CD4-positive, alpha-beta memory T cell (primary cell): ENCODE measurements around the gene ZNRF3. TPM values are rescaled to one million over a fixed set of nuclear protein-coding genes. Genes with fewer than 3 reads are reported as not detected.

Experiments
- CTCF ChIA-PET: fragments of 350-600 bp; sonication (Branson Sonifier 250); formaldehyde crosslinking; loops from one replicate; lab custom pipeline; 2021; ENCODE audit warnings: inconsistent platforms; ENCODE audit not compliant: partially characterized antibody; lab: Charles Lee
- POLR2A ChIA-PET: fragments of 350-600 bp; sonication (Branson Sonifier 250); formaldehyde crosslinking; loops from one replicate; lab custom pipeline; 2021; ENCODE audit not compliant: partially characterized antibody; lab: Charles Lee
- DNase-seq, 5 donors: peaks; one replicate each; pipeline versions ENCODE4 v3.0.0 to v3.0.0-alpha.2; 2020 to 2022; ENCODE audit warnings: mixed read lengths in 1 of 5
- H3K27ac ChIP-seq: one replicate; pipeline ENCODE4 v1.7.0; 2013; ENCODE audit warnings: low read depth, low read length
- H3K27me3 ChIP-seq: 2 replicates; pipeline ENCODE4 v1.7.0; 2013; ENCODE audit warnings: mild to moderate bottlenecking, low read length, moderate library complexity; ENCODE audit not compliant: insufficient read depth
- H3K36me3 ChIP-seq: 2 replicates; pipeline ENCODE4 v1.7.0; 2013; ENCODE audit warnings: mild to moderate bottlenecking, low read length, moderate library complexity; ENCODE audit not compliant: insufficient read depth
- H3K4me1 ChIP-seq: 2 replicates; pipeline ENCODE4 v1.7.0; 2013; ENCODE audit warnings: mild to moderate bottlenecking, low read length, moderate library complexity; ENCODE audit not compliant: insufficient read depth
- H3K4me3 ChIP-seq, 2 donors: one replicate each; pipeline ENCODE4 v1.7.0; 2013; ENCODE audit warnings: low read length in 2 of 2, mild to moderate bottlenecking in 1 of 2
- H3K9me3 ChIP-seq, 2 donors: one replicate each; pipeline ENCODE4 v1.7.0; 2013; ENCODE audit warnings: low read length in 2 of 2, control low read depth in 1 of 2; ENCODE audit not compliant: control insufficient read depth in 1 of 2
- H3K27ac Mint-ChIP-seq, 7 donors: one replicate each; pipeline ENCODE4 v1.8.0; 2020 to 2021; ENCODE audit warnings: mixed read lengths in 7 of 7, mild to moderate bottlenecking in 6 of 7, inconsistent platforms in 3 of 7, moderate library complexity in 3 of 7
- H3K27me3 Mint-ChIP-seq, 2 donors: one replicate each; pipeline ENCODE4 v1.8.0; 2020 to 2021; ENCODE audit warnings: mixed read lengths in 2 of 2
- H3K36me3 Mint-ChIP-seq, 2 donors: one replicate each; pipeline ENCODE4 v1.8.0; 2020 to 2021; ENCODE audit warnings: mixed read lengths in 2 of 2, inconsistent platforms in 1 of 2, mild to moderate bottlenecking in 1 of 2
- H3K4me1 Mint-ChIP-seq, 4 donors: one replicate each; pipeline ENCODE4 v1.8.0; 2020 to 2021; ENCODE audit warnings: mixed read lengths in 4 of 4, mild to moderate bottlenecking in 1 of 4
- H3K4me3 Mint-ChIP-seq, 8 donors: one replicate each; pipeline ENCODE4 v1.8.0; 2020 to 2021; ENCODE audit warnings: mixed read lengths in 8 of 8, mild to moderate bottlenecking in 7 of 8, moderate library complexity in 6 of 8, inconsistent platforms in 3 of 8
- H3K9me3 Mint-ChIP-seq, 8 donors: one replicate each; pipeline ENCODE4 v1.8.0; 2020 to 2021; ENCODE audit warnings: mixed read lengths in 8 of 8, mild to moderate bottlenecking in 5 of 8, inconsistent platforms in 3 of 8, moderate library complexity in 1 of 8
- intact Hi-C: fragments of 100-400 bp; cut with micrococcal nuclease; formaldehyde crosslinking; loops from one replicate; pipeline ENCODE4 v1.15.1; 2023
- polyA plus RNA-seq, 2 donors: library from polyadenylated mRNA; unstranded; fragments of 300-500 nt; fragmentation: Illumina TruSeq; gene quantifications; one replicate each; pipeline ENCODE4 v1.2.3, GENCODE V29; 2021
- total RNA-seq, 2 experiments: library from RNA; stranded (reverse); gene quantifications; one replicate each; pipeline ENCODE4 v1.2.3, GENCODE V29; 2021

Gene ZNRF3
- total and polyA plus RNA-seq, 4 experiments from 2014 or later: 0.11 to 0.89 (median 0.70) TPM; not detected in 1

DNA sequence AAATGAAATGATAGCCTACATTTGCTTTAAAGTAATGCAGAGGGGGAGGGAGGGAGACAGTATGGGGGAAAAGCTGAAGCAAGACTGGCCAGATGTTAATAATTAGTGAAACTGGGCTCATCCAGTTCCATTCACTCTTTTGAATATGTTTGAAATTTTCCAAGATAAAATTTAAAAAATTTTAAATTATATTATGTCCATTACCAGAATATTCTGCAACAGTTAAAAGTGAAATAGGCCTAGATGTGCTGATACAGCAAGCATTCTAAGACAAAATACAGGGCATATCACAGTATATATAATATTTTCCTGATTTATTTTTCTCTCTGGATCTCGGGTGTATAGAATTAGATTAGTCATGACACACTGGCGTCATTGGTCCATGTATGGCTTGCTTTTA, 13.6 kb upstream of the ZNRF3 start:
- ChIA-PET POLR2A (no interaction called here), CTCF (no interaction called here)

DNA sequence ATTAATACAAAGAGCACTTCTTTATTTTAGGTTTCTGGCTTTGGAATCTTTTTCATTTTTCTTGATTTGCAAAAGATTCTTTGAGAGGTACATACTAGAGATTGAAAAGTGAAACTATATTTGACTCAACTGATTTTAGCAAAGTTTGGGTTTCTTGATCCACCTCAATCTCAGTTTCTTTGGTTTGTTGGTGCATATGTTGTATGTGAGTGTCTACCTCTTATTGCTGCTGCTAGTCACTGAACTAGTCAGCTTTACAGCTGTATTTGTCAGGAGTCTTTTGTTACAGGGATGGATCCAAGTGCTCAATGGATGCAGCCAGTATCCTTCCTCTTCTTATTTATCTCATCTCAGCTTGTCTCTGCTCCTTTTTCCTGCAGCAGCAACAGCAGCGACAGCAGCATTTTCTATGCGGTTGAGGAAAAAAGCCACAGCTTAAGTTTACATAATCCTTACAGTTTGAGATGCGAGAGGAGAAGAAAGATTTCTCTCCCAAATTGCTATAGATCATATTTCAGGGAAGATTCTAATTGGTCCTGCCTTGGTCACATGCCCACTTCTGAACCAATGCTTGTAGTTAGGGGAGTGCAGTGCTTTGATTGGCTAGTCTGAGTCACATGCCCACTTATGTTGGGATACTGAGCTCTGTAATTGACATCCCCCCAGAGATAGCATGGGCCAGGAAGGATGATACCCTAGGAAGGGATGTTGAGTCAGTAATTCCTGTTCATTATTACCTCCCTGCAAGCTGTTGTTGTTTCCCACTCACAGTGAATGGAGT, 10.0 kb upstream of the ZNRF3 start:
- ChIA-PET CTCF (no interaction called here), POLR2A (no interaction called here)
- H3K4me1 ChIP-seq: no peaks in the 10 kb centered on the region
- no peak overlapping the region for H3K27ac Mint-ChIP-seq
- no peaks in the 10 kb centered on the region for H3K27me3 Mint-ChIP-seq
- H3K4me3 Mint-ChIP-seq: no peak overlapping the region
- no peak overlapping the region for H3K27ac ChIP-seq
- DNase-seq: no peak
- H3K36me3 Mint-ChIP-seq: no peaks in the 10 kb centered on the region
- no peaks in the 10 kb centered on the region for H3K9me3 ChIP-seq
- H3K36me3 ChIP-seq: no peaks in the 10 kb centered on the region
- intact Hi-C loops: no loop called here
- peaks cover 0 to 9% (median 2%) of the 10 kb centered on the region in 4 donors for H3K4me1 Mint-ChIP-seq
- H3K4me3 ChIP-seq: no peak overlapping the region
- no peaks in the 10 kb centered on the region for H3K27me3 ChIP-seq
- H3K9me3 Mint-ChIP-seq: no peaks in the 10 kb centered on the region

More for the DNA sequence above, 13.6 kb upstream of the ZNRF3 start:
- no peaks in the 10 kb centered on the region for H3K9me3 Mint-ChIP-seq
- Histone ChIP-seq H3K4me1 (no peaks in the 10 kb centered on the region), H3K27me3 (no peaks in the 10 kb centered on the region), H3K27ac (no peak overlapping the region), H3K4me3 (no peak overlapping the region), H3K9me3 (no peaks in the 10 kb centered on the region), H3K36me3 (no peaks in the 10 kb centered on the region)
- no peaks in the 10 kb centered on the region for H3K36me3 Mint-ChIP-seq
- no peak overlapping the region for H3K4me3 Mint-ChIP-seq
- H3K27ac Mint-ChIP-seq: no peak overlapping the region
- H3K4me1 Mint-ChIP-seq: peaks cover 0 to 9% (median 3%) of the 10 kb centered on the region in 4 donors
- intact Hi-C loops: no loop called here
- no peaks in the 10 kb centered on the region for H3K27me3 Mint-ChIP-seq
- DNase-seq: no peak

DNA sequence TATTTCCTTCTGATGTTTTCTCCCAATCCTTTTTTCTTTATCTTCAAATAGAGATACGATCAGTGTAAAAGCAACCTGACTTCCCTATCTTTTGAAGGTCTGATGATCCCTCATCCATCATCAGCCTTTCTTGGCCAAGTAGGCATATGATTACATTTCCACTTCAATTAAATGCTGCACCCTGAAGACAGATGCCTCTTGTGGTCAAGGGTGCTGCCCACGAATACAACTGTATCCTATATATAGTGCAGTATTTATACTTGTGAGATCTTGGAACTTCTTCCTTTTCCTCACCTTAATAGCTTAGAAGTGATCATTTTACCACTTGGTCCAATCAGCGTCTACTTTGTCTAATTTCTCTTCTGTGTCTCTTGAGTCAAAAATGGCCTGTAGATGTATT, 9.3 kb upstream of the ZNRF3 start:
- H3K36me3 Mint-ChIP-seq: no peaks in the 10 kb centered on the region
- Histone ChIP-seq H3K27ac (no peak overlapping the region), H3K9me3 (no peaks in the 10 kb centered on the region), H3K4me1 (no peaks in the 10 kb centered on the region), H3K4me3 (no peak overlapping the region), H3K36me3 (no peaks in the 10 kb centered on the region), H3K27me3 (no peaks in the 10 kb centered on the region)
- H3K4me3 Mint-ChIP-seq: no peak overlapping the region
- H3K27me3 Mint-ChIP-seq: no peaks in the 10 kb centered on the region
- H3K9me3 Mint-ChIP-seq: no peaks in the 10 kb centered on the region
- POLR2A ChIA-PET: no interaction called here
- CTCF ChIA-PET: no interaction called here
- no peak for DNase-seq
- no peak overlapping the region for H3K27ac Mint-ChIP-seq
- H3K4me1 Mint-ChIP-seq: peaks cover 0 to 9% (median 2%) of the 10 kb centered on the region in 4 donors
- intact Hi-C loops: no loop called here

DNA sequence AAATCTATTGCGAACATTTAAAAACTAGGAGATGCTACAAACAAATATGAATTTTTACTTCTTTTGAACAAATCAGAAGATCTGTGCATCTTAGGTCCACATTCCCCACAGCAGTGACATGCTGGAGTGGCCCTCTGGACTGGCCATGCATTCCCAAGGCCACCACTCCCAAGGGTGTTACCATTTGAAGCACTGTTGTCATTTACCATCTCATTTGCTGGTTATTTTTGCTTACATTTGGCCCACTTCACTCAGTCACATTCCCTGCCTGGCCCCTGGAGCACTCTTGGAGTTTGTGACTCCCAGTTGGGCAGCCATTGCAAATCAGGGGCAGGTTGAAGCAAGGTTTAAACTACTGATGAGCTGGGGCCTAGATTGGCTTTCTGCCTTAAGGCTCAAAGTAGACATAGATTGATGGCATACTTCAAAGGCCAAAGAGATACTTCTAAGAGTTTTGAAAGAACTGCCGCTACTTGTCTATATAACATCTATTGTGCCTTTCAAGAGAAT, 8.5 kb upstream of the ZNRF3 start:
- no peak overlapping the region for H3K27ac Mint-ChIP-seq
- no peaks in the 10 kb centered on the region for H3K27me3 Mint-ChIP-seq
- CTCF ChIA-PET: interaction anchor here (1.6 kb wide), 1 partner anchor 18 kb away, joined by 3 read pairs; no protein-coding TSS in a partner anchor
- Histone ChIP-seq H3K36me3 (no peaks in the 10 kb centered on the region), H3K4me3 (no peak overlapping the region), H3K9me3 (no peaks in the 10 kb centered on the region), H3K27me3 (no peaks in the 10 kb centered on the region), H3K27ac (no peak overlapping the region), H3K4me1 (no peaks in the 10 kb centered on the region)
- H3K36me3 Mint-ChIP-seq: no peaks in the 10 kb centered on the region
- H3K4me1 Mint-ChIP-seq: peaks cover 1 to 13% (median 4%) of the 10 kb centered on the region in 4 donors
- no peak overlapping the region for H3K4me3 Mint-ChIP-seq
- intact Hi-C loops: no loop called here
- DNase-seq: no peak
- POLR2A ChIA-PET: no interaction called here
- no peaks in the 10 kb centered on the region for H3K9me3 Mint-ChIP-seq

DNA sequence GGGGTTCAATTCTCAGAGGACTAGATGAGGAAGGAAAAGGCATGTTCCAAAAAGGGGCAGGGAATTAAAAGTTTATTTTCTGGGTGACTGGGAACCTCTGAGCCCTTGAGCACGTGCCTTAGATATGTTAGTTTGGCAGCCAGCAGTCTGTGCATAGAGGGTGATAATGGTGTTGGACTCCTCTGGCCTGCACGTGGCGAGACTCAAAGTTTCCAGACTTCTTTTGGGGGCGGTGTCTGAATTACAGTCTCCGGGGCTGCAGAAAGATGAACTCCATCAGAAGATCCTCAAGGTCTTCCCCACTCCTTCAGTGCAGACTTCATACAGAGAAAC, 861 bp upstream of the ZNRF3 start:
- Histone ChIP-seq H3K9me3 (no peaks in the 10 kb centered on the region), H3K4me3 (peak overlapping the region; percentile 61 to 83), H3K27ac (no peak overlapping the region), H3K27me3 (no peaks in the 10 kb centered on the region), H3K4me1 (peaks cover 15% of the 10 kb centered on the region), H3K36me3 (no peaks in the 10 kb centered on the region)
- ChIA-PET CTCF (interaction anchor here (1.0 to 1.8 kb wide), 3 partner anchors 15 to 183 kb away, joined by 3 to 5 read pairs (median 3); no protein-coding TSS in a partner anchor), POLR2A (interaction anchor here (1.3 to 2.4 kb wide), 4 partner anchors 64 to 190 kb away, joined by 3 to 14 read pairs (median 4); partner anchors contain the start of genes KREMEN1 and XBP1)
- intact Hi-C loops: loop anchor here (2.0 kb wide), 1 partner anchor 964 kb away; the partner anchor contains the start of gene PITPNB
- no peaks in the 10 kb centered on the region for H3K36me3 Mint-ChIP-seq
- peak overlapping the region; percentile 88 to 92 (median 90) for H3K4me3 Mint-ChIP-seq
- no peaks in the 10 kb centered on the region for H3K9me3 Mint-ChIP-seq
- H3K27me3 Mint-ChIP-seq: peaks cover 5 to 7% of the 10 kb centered on the region in 2 donors
- no peak for DNase-seq
- H3K4me1 Mint-ChIP-seq: peaks cover 9 to 32% (median 21%) of the 10 kb centered on the region in 4 donors
- peak overlapping the region; percentile 57 to 87 (median 81) for H3K27ac Mint-ChIP-seq

DNA sequence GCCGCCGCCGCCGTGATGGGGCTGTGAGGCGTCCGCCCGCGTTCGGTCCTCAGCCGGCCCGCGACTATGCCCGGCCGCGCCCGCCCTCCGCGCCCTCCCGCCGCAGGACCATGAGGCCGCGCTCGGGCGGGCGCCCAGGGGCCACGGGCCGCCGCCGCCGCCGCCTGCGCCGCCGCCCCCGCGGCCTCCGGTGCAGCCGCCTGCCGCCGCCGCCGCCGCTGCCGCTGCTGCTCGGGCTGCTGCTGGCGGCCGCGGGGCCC, 215 bp downstream of the ZNRF3 start:
- intact Hi-C loops: loop anchor here (1.0 to 2.0 kb wide), 5 partner anchors 83 to 965 kb away; partner anchors contain the start of genes CCDC117, HSCB, PITPNB and XBP1
- Mint-ChIP-seq H3K27me3 (peaks cover 5 to 7% of the 10 kb centered on the region in 2 donors), H3K27ac (no peak overlapping the region), H3K9me3 (no peaks in the 10 kb centered on the region), H3K36me3 (no peaks in the 10 kb centered on the region), H3K4me1 (peaks cover 9 to 32% (median 21%) of the 10 kb centered on the region in 4 donors), H3K4me3 (no peak overlapping the region)
- H3K4me3 ChIP-seq: no peak overlapping the region
- no peak for DNase-seq
- ChIA-PET POLR2A (interaction anchor here (1.2 to 2.4 kb wide), 5 partner anchors 65 to 189 kb away, joined by 3 to 14 read pairs (median 4); partner anchors contain the start of genes KREMEN1 and XBP1), CTCF (no interaction called here)
- H3K27me3 ChIP-seq: no peaks in the 10 kb centered on the region
- no peaks in the 10 kb centered on the region for H3K9me3 ChIP-seq
- no peaks in the 10 kb centered on the region for H3K36me3 ChIP-seq
- H3K4me1 ChIP-seq: peaks cover 15% of the 10 kb centered on the region
- H3K27ac ChIP-seq: no peak overlapping the region
